ENCODE results near the gene PSPC1.

DNA sequence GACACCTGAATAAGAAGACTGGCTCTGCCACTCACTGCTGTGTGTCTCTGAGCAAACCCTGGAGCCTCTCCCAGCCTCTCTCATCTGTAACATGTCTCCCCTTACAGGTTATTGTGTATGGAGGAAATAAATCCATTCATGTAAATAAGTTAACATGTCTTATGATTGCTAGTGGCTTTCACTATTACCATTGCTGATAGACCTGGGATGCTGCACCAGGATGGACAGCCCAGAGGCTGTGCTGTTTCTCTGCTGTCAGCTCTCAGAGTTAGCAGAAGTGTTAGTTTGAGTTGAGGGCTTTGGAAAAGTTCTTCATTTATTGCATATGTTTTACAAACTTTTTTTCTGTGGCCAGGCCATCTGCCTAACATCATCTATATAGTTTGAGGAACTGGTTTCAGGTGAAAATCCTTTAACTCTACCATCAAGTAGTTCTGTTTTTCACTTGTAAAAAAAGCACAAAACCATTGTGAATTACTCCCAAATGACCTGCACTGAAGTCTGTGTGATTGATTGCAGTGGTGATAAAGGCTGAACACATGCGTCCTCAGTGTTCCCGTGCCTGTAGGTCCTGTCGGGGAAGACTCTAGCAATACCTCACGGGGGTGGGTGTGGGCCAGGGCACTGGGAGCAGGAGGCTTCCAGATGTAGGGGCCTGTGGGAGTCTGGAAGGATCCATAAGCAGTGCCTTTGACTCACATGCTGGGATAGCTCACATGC is 124.7 kb downstream of the PSPC1 start:
- TF ChIP-seq, protein P1, sequence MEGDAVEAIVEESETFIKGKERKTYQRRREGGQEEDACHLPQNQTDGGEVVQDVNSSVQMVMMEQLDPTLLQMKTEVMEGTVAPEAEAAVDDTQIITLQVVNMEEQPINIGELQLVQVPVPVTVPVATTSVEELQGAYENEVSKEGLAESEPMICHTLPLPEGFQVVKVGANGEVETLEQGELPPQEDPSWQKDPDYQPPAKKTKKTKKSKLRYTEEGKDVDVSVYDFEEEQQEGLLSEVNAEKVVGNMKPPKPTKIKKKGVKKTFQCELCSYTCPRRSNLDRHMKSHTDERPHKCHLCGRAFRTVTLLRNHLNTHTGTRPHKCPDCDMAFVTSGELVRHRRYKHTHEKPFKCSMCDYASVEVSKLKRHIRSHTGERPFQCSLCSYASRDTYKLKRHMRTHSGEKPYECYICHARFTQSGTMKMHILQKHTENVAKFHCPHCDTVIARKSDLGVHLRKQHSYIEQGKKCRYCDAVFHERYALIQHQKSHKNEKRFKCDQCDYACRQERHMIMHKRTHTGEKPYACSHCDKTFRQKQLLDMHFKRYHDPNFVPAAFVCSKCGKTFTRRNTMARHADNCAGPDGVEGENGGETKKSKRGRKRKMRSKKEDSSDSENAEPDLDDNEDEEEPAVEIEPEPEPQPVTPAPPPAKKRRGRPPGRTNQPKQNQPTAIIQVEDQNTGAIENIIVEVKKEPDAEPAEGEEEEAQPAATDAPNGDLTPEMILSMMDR (IDR thresholded peaks at IDR 0.05): no peak
- TF ChIP-seq ZFX (IDR thresholded peaks at IDR 0.05; ENCODE audit: borderline replicate concordance): no peak

Measured in 22Rv1 (cell line).